Bone marrow (tissue), 2 donors: ENCODE results near the gene FLII.

ENCODE experiments used
- DNase-seq, 2 donors: peaks; one replicate each; lab custom pipeline; 2025; lab: John Stamatoyannopoulos, UW

Gene FLII

GRCh38 chr17:18245038-18245776 lies 13.3 kb downstream of the FLII start:
- DNase-seq = no peak

GRCh38 chr17:18241229-18241871 lies 17.2 kb downstream of the FLII start:
- no peak for DNase-seq

GRCh38 chr17:18240449-18240848 lies 18.1 kb downstream of the FLII start:
- DNase-seq = no peak

- no peak for DNase-seq
Observed at GRCh38 chr17:18238299-18238698, 20.2 kb downstream of the FLII start.

DNA sequence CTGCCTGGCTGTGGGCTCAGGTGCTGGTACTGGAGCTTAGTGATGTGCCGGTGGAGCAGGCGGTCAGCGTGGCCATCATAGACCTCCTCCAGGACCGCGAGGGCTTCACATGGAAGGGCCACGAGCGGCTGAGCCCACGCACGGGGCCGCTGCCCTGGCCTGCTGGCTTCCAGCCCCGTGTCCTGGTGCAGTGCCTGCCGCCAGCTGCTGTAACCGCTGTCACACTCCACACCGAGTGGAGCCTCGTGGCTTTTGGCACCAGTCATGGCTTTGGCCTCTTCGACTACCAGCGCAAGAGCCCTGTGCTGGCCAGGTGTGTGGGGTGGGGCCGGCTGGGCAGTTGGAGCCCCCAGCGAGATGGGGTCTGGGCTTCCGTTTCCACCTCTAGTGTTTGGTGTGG lies 21.1 kb downstream of the FLII start:
- DNase-seq = no peak

GRCh38 chr17:18236494-18236893 lies 22.0 kb downstream of the FLII start:
- DNase-seq = no peak

DNA sequence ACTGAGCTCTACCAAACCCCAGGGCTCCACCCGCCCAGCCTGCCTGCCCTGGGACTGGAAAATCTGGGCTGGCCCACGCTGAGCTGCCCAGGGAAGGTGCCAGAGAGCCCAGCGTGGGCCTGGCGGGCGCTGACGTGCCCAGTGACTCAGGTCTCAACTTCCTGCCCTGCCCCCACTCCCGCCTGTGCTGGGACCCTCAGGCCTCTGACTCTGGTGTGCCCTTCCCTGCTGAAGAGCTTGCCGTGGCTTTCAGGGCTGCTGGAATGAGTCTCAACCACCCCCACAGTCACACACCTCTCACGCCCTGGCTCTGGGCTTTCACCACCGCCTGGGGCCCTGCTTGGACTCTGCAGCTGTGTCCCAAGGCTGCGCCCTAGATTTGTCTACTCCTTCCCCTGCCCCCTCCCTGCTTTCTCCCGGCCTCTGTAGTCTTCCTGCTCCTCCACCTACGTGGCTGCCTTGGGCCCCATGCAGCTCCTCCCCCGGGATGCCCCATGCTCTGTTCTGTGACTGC lies 22.7 kb downstream of the FLII start:
- DNase-seq = no peak

GRCh38 chr17:18234853-18235380 lies 23.6 kb downstream of the FLII start:
- no peak for DNase-seq

DNA sequence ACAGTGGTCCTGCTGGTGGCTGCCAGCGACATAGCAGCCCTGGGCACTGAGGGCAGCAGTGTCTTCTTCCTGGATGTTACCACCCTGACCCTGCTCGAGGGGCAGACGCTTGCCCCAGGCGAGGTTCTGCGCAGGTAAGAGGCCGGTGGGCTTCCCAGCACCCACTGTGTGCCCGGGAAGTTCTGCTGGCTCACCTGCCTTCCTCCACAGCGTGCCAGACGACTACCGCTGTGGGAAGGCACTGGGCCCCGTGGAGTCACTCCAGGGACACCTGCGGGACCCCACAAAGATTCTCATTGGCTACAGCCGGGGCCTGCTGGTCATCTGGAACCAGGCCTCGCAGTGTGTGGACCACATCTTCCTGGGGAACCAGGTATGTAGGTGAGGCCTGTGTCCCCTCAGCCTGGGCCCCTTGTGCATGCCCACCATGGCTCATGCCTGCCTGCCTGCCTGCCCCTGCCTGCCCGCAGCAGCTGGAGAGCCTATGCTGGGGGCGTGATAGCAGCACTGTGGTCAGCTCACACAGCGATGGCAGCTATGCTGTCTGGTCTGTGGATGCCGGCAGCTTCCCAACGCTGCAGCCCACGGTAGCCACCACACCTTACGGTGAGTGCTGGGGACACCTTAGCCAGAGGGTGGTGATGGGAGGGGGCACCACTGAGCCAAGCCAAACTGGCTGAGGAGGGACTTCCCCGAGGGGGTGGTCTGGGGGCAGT lies 24.6 kb downstream of the FLII start:
- no peak for DNase-seq

GRCh38 chr17:18231164-18231563 lies 27.4 kb downstream of the FLII start:
- DNase-seq = no peak

GRCh38 chr17:18230288-18231141 lies 28.0 kb downstream of the FLII start:
- no peak for DNase-seq

GRCh38 chr17:18229771-18230170 lies 28.8 kb downstream of the FLII start:
- no peak for DNase-seq

DNA sequence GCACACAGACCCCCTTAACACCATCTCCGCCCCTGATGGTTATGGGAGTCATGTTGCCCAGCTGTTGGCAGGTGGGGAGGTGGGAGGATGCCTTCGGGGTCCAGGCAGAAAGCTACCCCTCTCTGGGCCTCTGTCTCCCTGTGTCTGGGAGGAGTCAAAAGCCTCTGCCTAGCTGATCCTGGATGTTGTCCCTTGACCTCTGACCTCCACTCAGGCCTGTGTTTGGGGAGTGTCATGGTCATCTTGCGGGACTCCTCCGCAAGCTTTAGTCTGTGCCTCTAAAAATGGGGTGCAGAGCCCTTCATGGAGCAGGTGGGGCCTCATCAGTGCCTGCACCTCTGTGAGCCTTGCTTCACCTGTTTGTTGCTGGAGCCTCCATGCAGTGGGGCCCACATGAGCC lies 29.3 kb downstream of the FLII start:
- DNase-seq = no peak

GRCh38 chr17:18228176-18228682 lies 30.3 kb downstream of the FLII start:
- no peak for DNase-seq

DNA sequence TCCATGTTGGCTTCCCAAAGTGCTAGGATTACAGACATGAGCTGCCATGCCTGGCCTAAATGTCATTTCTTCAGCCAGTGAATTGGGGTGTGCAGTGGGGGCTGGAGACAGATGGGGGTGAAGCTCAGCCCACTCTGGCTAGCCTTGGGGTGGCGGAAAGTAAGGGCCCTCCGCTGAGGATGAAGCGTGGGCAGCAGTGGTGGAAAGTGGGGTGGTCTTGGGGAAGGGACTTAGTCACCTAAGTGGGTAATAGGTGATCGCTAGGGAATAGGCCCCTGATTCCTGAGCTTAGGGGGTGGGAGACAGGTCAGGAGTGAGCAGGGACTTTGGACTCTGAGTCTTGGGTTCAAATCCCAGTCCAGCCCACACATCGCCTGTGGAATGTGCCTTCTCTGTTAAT lies 30.9 kb downstream of the FLII start:
- no peak for DNase-seq

DNA sequence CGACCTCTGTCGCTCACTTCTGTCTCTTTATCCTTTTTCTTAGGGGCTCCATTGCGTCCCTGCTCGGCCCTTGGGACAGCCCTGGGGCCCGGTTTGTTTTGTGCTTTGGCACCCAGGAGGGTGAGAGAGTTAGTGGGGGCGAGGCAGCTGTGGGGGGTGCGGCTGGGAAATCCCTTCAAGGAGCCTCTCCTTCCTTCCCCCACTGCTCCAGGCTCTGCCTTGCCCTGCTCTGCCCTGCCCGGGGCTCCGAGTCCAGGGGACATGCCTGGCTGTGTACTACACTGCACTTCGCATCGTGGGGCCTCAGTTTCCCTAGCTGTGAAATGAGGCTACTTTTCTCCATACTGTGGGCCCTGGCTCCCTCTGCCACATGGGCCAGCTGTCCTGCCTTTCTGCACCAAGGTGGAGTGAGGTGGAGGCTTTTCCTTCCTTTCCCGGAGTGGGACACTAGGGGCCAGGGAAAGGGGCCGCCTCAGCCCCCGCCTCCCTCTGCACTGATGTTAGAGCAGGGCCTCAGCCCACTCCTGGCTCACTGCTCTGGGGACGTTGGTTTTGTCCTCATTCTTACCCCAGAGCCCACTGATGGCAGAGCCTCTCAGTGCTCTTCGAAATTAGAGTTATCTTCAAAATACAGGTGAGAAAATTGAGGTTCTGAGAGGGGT lies 32.1 kb downstream of the FLII start:
- no peak for DNase-seq

DNA sequence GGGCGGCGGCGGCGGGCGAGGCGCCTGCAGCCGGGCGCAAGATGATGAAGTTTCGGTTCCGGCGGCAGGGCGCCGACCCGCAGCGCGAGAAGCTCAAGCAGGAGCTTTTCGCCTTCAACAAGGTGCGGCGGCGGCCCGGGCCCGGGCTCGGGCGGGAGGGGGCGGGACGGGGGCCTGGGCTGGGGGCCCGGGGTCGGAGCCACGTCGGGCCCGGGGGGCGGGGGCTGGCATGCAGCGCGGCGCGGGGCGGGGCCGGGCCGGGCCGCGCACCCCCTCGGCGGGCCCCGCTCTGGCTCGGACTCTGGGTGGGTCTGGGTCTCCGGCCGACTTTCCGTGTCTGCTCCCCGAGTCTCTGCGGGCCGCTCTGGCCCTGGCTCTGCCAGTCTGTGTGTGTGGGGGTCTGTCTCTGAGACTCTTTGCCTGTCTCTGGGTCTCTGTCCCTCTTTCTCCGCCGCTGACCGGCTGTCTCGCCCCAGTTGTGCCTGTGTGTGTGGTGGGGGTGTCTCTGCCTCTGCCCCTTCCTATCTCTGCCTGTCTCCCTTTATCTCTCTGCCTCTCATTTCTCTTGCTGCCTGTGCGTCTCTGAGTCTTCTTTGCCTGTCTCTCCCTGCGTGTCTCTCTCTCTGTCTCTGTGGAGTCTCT lies 32.8 kb downstream of the FLII start:
- DNase-seq = peak in 1 of 2 donors; percentile 52

- DNase-seq = peak; percentile 70 to 84
Observed at GRCh38 chr17:18225121-18225641, 33.4 kb downstream of the FLII start, which contains the start of gene LLGL1. TSS of gene LLGL1 (plus strand) at chr17:18225635. CDS start at chr17:18225683, 48 bp downstream.

DNA sequence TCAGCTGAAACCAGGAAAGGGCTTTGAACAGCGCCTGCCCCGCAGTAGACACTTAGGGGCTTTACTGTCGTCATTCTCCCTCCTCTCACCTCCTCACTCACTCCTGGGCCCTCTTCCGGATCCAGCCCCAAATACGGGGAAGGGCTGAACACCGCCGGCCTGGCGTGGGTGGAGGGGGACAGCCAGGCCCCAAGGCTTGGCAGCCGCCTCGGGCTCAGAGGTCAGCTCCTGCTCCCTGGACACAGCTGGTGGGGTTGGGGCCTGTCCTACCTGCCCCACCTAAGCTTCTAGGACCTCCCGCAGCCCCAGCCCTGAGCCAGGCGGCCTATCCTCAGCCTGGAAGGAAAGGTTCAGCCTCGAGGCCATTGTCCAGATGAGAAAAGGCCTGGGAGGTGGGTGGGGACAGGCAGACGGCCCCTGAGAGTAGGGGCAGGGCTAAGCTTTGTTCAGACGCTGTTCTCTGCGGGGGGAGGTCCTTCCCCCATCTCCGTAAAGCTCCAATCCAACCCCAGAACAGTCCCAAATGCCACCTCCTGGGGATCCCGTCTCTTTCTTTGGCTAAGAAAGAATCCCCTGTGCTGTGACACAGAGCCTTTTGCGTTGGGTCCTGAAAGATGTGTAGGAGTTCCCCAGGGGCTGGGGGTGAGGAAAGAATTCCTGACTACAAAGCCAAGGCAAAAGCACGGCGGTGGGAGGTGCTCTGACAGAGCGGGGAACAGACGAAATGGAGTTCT lies 34.0 kb downstream of the FLII start:
- peak in 1 of 2 donors; percentile 3 for DNase-seq
